ENCODE measurements around the gene NUDT16L1. TPM values are rescaled to one million over a fixed set of nuclear protein-coding genes. Genes with fewer than 3 reads are reported as not detected.

The NUDT16L1 gene
- total and polyA plus RNA-seq, 2 of the 4 experiments (the other 2 are of a cell fraction), result 22.9 to 44.3 TPM

DNA sequence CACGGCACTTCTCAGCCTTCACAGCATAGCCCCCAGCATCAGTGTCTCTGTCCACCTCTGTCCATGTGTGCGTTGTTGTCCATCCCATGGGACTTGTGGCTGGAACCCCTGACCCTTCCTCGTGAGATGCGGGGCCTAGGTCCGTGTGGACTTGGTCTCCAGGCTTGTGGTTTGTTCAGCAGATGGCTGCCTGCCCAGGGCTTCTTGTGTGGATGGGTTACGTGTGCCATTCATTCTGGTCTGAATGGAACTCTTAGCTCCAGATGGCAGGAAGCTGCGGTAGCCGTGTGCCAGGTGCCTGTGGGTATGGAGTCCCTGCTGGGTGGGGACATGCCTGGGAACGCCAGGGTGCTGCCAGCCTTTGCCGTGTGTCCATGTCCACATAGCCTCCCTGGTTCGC lies 31.7 kb upstream of the NUDT16L1 start:
- ChIA-PET POLR2A (ENCODE audit: unreplicated experiment) (no interaction called here), CTCF (no interaction called here)
- in situ Hi-C loops (cut with MboI; ENCODE audit: low sequenced_read_pairs) (no loop called here), intact Hi-C loops (cut with micrococcal nuclease) (no loop called here), dilution Hi-C loops (cut with HindIII; ENCODE audit: low sequenced_read_pairs, unreplicated experiment) (no loop called here)
- H3K4me1 ChIP-seq (ENCODE audit: control insufficient read depth, insufficient read depth, low read length), result no peaks in the 10 kb centered on the region
- peaks cover 53% of the 10 kb centered on the region for H3K36me3 ChIP-seq (ENCODE audit: control insufficient read depth, insufficient read depth, low read length)
- H4K91ac ChIP-seq (ENCODE audit: insufficient read depth, low read depth, low read length), result no peak overlapping the region
- no peak overlapping the region for H2BK20ac ChIP-seq (ENCODE audit: low read depth, low read length)
- no peak overlapping the region for H3K27ac ChIP-seq (ENCODE audit: insufficient read depth, low read length)
- no peak overlapping the region for H3K23ac ChIP-seq (ENCODE audit: low read depth, low read length)
- no TSS peak for BruUV-seq (replicated peaks)
- H4K8ac ChIP-seq (ENCODE audit: low read depth in 2 of 2, low read length in 2 of 2), result no peak overlapping the region
- H2BK5ac ChIP-seq (ENCODE audit: low read depth, low read length, poor library complexity, severe bottlenecking), result no peak overlapping the region
- peaks cover 11 to 38% of the 10 kb centered on the region in 2 experiments for H3K79me1 ChIP-seq (ENCODE audit: low read depth in 1 of 2, low read length in 2 of 2)
- H2BK120ac ChIP-seq (ENCODE audit: low read depth, low read length), result no peak overlapping the region
- WGBS, 2 experiments (ENCODE audit: extremely low coverage in 2 of 2, insufficient read length in 1 of 2), result 93% methylated on average over 6 of the region's 11 CpGs; no CpG with 5 or more reads in 1 of the 2 experiments
- ATAC-seq (ENCODE audit: low read depth) (no peak), DNase-seq (no peak)
- H4K20me1 ChIP-seq (ENCODE audit: insufficient read depth, low read length), result peaks cover 35% of the 10 kb centered on the region; the same call in 1 of the 2 replicates
- no peaks in the 10 kb centered on the region for H3K9me3 ChIP-seq (ENCODE audit: control insufficient read depth, insufficient read depth, low read length)
- H3K14ac ChIP-seq (replicated peaks; ENCODE audit: low read depth, low read length), result no peak overlapping the region
- H2AK5ac ChIP-seq (ENCODE audit: low read depth, low read length), result no peak overlapping the region
- no peaks in the 10 kb centered on the region for H3K27me3 ChIP-seq (ENCODE audit: control insufficient read depth, insufficient read depth, low read length)
- no peak overlapping the region for H3K4ac ChIP-seq (ENCODE audit: low read depth, low read length)
- H3K9ac ChIP-seq (ENCODE audit: low read depth, low read length), result no peak overlapping the region
- peaks cover 2% of the 10 kb centered on the region; the same call in 1 of the 2 replicates for H3K9me1 ChIP-seq (ENCODE audit: insufficient read depth, low read length)
- no peak overlapping the region for H3K4me2 ChIP-seq (ENCODE audit: low read depth, low read length)
- H3K18ac ChIP-seq (ENCODE audit: low read depth, low read length), result no peak overlapping the region
- TF ChIP-seq CHD1 (IDR thresholded peaks at IDR 0.05; ENCODE audit: low read depth, low read length) (no peak), MAFK (IDR thresholded peaks at IDR 0.05; ENCODE audit: low read depth, low read length) (no peak), RAD21 (IDR thresholded peaks at IDR 0.05; ENCODE audit: low read length) (no peak), BHLHE40 (IDR thresholded peaks at IDR 0.05; ENCODE audit: low read depth, low read length) (no peak), MXI1 (IDR thresholded peaks at IDR 0.05; ENCODE audit: borderline replicate concordance, low read depth, low read length) (no peak), NFE2L2 (IDR thresholded peaks at IDR 0.05; ENCODE audit: low read depth, low read length) (no peak), POLR2A (IDR thresholded peaks at IDR 0.05; ENCODE audit: low read depth, low read length) (no peak), FOS (IDR thresholded peaks at IDR 0.05; ENCODE audit: low read depth, low read length) (no peak), CEBPB (IDR thresholded peaks at IDR 0.05; ENCODE audit: low read depth, low read length) (no peak), MAZ (IDR thresholded peaks at IDR 0.05; ENCODE audit: borderline replicate concordance, low read depth, low read length) (no peak), RCOR1 (IDR thresholded peaks at IDR 0.05; ENCODE audit: insufficient replicate concordance, low read length) (no peak), RFX5 (IDR thresholded peaks at IDR 0.05; ENCODE audit: low read depth, low read length) (no peak)
- TF ChIP-seq, protein P1, sequence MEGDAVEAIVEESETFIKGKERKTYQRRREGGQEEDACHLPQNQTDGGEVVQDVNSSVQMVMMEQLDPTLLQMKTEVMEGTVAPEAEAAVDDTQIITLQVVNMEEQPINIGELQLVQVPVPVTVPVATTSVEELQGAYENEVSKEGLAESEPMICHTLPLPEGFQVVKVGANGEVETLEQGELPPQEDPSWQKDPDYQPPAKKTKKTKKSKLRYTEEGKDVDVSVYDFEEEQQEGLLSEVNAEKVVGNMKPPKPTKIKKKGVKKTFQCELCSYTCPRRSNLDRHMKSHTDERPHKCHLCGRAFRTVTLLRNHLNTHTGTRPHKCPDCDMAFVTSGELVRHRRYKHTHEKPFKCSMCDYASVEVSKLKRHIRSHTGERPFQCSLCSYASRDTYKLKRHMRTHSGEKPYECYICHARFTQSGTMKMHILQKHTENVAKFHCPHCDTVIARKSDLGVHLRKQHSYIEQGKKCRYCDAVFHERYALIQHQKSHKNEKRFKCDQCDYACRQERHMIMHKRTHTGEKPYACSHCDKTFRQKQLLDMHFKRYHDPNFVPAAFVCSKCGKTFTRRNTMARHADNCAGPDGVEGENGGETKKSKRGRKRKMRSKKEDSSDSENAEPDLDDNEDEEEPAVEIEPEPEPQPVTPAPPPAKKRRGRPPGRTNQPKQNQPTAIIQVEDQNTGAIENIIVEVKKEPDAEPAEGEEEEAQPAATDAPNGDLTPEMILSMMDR (conservative IDR thresholded peaks at IDR 0.05; ENCODE audit: low read depth, low read length), result no peak
- TF ChIP-seq, protein P2, sequence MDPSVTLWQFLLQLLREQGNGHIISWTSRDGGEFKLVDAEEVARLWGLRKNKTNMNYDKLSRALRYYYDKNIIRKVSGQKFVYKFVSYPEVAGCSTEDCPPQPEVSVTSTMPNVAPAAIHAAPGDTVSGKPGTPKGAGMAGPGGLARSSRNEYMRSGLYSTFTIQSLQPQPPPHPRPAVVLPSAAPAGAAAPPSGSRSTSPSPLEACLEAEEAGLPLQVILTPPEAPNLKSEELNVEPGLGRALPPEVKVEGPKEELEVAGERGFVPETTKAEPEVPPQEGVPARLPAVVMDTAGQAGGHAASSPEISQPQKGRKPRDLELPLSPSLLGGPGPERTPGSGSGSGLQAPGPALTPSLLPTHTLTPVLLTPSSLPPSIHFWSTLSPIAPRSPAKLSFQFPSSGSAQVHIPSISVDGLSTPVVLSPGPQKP (IDR thresholded peaks at IDR 0.05; ENCODE audit: borderline replicate concordance, low read depth, low read length), result no peak
- TF ChIP-seq, protein P3, sequence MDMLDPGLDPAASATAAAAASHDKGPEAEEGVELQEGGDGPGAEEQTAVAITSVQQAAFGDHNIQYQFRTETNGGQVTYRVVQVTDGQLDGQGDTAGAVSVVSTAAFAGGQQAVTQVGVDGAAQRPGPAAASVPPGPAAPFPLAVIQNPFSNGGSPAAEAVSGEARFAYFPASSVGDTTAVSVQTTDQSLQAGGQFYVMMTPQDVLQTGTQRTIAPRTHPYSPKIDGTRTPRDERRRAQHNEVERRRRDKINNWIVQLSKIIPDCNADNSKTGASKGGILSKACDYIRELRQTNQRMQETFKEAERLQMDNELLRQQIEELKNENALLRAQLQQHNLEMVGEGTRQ (IDR thresholded peaks at IDR 0.05; ENCODE audit: low read depth, low read length), result no peak
- H2AK9ac ChIP-seq (replicated peaks; ENCODE audit: low read depth, low read length, poor library complexity), result no peak overlapping the region
- H2BK15ac ChIP-seq (ENCODE audit: low read depth, low read length), result no peak overlapping the region
- no peak overlapping the region for H4K5ac ChIP-seq (ENCODE audit: low read depth, low read length)
- H3K4me3 ChIP-seq (ENCODE audit: insufficient read depth, low read depth, low read length), result no peak overlapping the region
- H3K56ac ChIP-seq (ENCODE audit: extremely low read depth, insufficient read depth, low read length), result no peak overlapping the region
- H2AFZ ChIP-seq (replicated peaks; ENCODE audit: low read length, poor library complexity), result no peak overlapping the region
